GM21360 (cell line): ENCODE results near the gene ZNF280B.
"Not testable (repeated sequence)": the region's sequence is repeated elsewhere in the genome, so short reads cannot be mapped to it uniquely, and the experiment has no call there.

Source experiments
- ATAC-seq: cut with Tn5 transposase; IDR thresholded peaks from one replicate; pipeline ENCODE4 v1.9.1; 2021; ENCODE audit warnings: mild to moderate bottlenecking, moderate library complexity; ENCODE audit not compliant: unreplicated experiment

The ZNF280B gene

DNA sequence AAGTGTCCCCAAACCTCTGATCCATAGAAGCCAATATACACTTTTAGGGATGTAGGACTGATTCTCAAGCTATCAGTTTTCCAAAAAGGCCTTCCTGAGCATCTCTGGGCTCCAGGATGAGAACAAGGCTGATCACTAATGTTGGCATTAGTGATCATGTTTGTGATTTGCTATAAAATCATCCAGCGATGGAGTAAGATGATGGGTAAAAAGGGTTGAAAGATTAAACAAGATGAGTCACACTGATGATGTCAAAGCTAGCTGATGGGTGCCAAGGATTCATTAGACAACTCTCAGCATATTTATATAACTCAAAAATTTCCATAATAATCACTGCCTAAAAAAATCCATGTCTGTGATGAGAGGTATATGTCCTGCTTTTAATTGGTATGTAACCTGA, 42.8 kb downstream of the ZNF280B start:
- ATAC-seq = no peak

DNA sequence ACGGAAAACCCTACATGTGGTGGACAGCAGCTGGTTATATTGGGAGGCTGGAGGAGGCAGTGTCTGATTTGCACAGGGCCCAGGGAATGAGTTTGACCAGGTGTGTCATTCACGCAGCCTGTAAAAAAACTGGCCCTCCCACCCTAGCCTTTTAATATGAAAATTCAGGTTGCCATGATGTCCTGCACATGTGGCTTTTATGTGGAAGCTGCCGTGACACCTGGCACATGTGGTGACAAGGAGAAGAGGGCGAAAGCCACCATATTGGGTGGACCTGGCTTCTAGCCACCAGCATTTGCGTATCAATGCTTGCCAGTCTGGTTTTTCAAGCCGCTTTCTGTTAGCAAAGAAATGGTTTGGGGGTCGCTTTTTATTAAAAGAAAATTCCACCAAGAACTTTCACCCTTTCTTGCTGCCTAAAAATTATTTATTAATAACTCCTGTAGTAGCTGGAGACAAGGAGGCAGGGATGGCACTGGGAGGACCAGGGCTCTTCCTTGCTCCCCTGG, 43.4 kb downstream of the ZNF280B start:
- ATAC-seq = no peak

DNA sequence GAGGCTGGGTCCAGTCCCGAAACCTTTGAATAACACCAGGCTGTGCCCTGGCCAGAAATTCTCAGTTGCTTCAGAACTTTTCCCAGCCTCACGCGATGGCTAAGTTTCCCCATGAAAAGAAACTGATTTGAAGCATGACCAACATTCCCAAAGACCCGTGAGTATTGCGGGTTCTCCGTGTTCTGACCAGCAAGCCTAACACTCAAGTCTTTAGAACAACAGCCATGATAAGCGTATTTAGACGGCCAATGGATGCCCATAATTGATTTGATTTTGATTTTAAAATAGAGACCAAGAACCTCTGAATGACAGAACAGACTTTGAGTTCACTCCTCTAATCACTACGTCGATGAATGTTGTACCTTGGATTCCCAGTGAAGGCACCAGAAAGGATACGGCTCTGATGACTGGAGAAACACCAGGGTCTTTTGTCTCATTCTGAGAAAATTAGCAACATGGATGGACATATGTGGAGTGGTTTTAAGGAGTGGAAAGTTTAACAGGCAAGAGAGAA, 43.9 kb downstream of the ZNF280B start:
- ATAC-seq = no peak

DNA sequence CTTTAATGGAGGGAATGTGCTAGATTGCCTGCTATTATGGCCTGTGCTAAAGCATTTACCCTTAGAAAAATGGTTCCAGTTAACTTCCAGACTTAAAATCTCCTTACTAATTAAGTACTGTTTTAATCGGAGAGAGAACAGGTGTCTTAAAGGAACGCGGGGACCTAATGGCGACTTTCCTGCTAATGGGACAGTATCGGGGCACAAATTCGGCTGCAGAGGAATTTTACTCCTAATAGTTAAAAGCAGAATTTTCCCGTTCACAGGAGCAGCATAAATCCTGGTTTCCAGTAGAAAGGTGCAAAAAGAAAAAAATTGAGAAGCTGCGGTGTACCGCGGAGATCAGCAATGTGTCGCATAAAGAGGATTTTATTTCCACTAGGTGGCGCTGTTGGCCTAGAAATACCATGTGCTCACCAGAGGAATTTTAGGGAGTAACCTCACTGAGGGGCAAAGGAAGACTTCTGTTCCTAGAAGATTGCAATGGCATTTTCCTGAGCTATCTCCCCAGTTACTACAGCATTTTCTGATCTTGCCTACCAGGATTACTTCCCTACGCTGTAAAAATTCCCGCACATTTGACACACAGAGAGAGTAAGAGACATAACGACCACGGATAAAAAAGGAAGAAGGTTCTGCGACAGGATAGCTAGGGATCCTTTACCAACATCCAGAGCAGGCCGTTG, 44.5 kb downstream of the ZNF280B start:
- no peak for ATAC-seq

DNA sequence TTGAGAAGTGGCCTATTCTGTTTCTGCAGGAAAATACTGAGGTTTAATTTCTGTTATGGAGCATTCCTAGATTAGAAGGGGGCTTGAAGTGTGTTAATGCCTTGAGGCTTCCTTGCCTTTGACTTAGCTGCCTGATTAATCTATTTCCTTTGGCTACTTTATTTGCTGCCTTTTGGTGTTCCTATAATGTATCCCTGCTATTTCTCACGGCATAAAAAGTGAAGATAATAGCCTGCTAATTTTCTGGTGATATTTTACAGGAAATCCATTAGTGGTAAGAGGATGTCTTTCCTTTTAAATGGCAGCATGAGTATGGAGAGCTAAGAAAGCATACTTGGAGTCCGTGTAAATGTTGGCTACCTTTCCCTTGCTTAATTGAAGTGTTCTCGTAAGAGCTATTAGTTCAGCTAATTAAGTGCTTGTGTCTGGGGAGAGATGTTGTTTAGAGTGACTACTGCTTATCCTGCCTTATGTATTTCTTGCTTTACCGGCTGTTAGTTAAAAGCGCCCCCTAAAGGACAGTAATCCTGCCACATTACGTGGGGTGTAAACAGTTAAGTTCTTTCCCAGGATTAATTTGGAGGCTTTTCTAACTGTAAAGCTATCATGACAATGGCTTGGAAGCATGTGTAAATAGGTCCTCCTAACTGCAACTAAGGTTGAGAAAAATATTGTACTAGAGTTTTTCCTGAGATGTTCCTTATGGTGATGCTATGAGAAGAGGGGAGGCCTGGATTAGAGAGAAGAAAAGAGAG, 45.6 kb downstream of the ZNF280B start:
- ATAC-seq = no peak

DNA sequence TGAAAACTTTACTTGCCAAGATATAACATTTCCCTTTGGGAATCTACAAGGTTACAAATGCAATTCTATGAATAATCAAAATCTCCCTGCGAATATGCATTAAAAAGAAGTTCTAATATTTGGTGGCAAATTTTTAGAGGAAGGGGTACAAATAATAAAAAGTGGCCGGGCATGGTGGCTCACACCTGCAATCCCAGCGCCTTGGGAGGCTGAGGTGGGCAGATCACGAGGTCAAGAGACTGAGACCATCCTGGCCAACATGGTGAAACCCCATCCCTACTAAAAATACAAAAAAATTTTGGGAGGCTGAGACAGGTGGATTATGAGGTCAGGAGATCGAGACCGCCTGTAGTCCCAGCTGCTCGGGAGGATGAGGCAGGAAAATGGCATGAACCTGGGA, 47.0 kb downstream of the ZNF280B start:
- no peak for ATAC-seq

DNA sequence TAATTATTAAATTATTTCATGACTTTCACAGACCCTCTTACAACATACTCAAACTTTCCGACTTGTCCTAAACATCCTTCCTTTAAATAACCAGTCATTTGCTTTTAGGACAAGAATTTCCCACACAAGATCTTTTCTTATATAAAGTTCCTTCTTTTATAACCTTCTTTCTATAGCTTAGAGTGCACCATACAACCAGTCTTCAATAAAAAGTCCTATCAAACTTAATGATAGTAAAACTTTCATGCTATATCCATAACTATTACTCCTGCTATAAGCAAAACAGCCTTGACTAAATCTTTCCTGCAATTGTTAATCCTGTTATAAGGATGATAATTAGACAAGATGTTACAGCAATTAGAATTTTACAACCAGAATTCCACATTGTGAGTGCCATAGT, 47.4 kb downstream of the ZNF280B start:
- ATAC-seq = no peak

DNA sequence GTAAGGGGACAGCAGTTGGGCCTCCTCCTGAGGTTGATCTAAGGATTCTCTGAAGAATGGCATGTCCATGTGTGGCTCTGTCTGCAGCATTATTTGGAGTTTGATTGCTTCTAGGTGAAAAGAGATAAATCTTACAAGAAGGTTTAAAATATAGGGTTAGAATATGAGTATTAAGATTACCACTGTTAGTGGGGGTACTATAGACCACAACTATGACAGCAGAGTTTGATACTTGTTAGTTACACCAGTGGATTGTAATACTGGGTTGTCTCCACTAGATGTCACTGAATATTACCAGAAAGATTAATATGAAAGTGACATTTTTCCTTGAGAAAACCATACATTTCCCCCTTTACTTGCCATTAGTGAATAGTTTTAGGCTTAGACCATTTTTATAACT, 47.9 kb downstream of the ZNF280B start:
- ATAC-seq = no peak

DNA sequence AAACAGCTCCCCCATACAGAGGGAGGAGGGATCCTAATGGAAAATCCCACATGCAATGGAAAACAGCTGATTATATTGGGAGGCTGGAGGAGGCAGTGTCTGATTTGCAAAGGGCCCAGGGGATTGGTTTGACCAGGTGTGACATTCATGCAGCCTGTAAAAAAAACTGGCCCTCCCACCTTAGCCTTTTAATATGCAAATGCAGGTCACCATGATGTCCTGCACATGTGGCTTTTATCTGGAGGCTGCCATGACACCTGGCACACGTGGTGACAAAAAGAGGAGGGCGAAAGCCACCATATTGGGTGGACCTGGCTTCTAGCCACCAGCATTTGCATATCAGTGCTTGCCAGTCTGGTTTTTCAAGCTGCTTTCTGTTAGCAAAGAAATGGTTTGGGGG, 48.5 kb downstream of the ZNF280B start:
- no peak for ATAC-seq

DNA sequence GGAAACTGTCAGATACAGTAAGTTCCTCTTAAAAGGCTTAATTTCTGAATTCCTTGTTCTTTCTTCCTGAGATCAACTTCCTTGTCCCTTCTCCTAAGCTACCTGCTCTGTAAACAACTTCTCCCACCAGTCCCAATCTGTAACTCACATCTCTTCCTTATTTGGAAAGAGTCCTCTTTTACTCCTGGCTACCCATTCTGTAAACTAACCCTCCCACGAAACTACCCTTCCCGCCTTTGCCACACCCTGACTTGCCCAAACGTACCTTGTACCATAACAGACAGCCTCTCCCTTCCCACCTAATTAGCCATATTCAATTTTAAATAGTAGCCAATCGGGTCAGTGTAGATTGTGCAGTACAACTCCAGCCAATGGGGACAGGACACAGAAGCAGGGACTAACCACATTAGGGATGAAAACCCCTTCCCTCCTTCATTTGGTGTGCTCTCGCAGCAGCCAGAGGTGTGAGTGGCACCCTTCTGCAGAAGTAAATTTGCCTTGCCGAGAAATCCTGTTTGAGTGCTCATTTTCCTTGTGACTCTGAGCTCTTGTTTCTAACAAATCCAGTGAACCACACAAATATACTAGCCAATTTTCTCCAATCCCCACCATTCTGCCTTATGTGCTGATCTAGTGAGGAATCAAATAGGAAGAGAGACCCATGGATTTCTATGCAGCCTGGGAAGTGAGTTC, 49.5 kb downstream of the ZNF280B start:
- ATAC-seq = no peak

DNA sequence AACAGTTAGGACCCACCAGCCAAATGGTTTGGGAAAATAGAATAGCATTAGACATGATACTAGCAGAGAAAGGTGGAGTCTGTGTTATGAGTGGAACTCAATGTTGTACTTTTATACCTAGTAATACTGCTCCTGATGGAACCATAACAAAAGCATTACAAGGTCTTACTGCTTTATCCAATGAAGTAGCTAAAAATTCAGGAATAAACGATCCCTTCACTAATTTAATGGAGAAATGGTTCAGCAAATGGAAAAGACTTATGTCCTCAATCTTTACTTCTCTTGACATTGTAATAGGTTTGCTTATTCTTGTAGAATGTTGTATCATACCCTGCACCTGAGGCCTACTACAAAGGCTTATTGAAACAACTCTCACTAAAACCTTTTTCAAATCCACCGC, 50.2 kb downstream of the ZNF280B start:
- ATAC-seq = no peak

DNA sequence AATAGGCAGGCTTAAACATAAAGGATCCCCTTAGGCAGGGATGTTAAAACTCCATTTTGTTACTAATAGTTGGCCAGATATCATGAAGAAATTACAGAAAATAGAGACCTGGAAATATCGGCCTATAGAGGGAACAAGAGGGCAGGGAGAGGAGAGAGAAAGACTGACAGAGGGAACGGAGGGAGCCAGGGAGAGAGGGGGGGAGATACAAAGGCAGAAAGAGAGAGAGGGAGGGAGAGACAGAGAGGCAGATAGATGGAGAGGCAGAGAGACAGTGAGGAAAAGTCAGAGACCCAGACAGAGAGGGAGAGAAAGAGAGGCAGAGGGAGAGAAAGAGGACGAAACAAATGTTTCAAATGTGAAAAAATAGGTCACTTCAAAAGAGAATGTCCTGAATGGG, 53.5 kb downstream of the ZNF280B start:
- no peak for ATAC-seq

DNA sequence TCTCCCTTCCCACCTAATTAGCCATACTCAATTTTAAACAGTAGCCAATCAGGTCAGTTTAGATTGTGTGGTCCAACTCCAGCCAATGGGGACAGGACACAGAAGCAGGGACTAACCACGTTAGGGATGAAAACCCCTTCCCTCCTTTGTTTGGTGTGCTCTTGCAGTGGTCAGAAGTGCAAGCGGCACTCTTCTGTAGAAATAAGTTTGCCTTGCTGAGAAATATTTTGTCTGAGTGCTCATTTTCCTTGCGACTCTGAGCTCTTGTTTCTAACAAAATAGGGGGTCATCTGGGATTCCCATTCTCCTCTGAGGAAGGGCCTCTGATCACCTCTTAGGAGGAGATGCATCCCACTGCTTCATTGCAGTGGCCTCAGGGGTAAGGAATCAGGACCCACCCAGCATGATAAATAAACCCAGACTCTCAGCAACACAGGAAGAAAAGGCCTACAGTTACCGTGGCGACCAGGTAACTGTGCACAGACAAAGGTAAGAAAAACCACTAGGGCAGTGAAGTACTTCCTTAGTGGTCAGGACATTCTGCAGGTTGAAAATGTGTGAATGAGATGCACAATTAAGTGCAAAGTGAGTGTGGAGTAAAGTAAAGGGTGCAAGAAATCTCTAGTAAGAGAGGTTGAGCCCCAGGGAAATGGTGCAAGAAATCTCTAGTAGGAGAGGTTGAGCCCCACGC, 55.4 kb downstream of the ZNF280B start:
- no peak for ATAC-seq

DNA sequence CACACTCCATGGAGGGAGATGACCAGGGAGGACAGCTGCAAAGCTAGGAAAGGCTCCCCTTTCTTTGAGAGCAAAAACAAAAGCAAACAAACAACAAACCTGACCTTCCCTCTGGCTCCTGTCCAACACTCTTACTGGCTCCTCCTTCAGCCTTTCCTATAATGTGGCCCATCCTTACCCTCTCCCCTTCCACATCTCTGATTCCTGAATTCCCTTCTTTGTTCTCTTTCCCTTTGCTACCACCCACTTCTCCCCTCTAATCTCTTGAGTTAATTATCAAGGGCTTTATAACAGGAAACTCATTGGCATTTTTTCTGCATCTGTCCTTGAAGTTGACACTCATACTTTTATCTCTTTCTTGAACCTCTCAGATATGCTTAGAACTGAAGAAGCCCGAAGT, 56.3 kb downstream of the ZNF280B start:
- no peak for ATAC-seq

DNA sequence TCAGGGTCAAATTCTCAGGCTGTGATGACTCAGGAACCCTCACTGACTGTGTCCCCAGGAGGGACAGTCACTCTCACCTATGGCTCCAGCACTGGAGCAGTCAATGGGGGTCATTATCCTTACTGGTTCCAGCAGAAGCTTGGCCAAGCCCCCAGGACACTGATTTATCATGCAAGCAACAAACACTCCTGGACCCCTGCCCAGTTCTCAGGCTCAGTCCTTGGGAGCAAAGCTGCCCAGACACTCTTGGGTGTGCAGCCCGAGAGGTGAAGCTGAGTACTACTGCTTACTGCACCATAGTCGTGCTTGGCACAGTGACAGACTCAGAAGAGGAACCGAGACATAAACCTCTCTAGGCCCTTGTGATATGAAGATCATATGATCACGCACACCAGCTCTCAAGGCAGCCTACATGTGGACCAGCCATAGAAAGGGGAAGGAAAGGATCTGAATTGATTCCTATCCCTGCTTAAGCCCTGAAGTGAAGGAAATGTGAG, 58.2 kb downstream of the ZNF280B start:
- peak; percentile 93 for ATAC-seq

DNA sequence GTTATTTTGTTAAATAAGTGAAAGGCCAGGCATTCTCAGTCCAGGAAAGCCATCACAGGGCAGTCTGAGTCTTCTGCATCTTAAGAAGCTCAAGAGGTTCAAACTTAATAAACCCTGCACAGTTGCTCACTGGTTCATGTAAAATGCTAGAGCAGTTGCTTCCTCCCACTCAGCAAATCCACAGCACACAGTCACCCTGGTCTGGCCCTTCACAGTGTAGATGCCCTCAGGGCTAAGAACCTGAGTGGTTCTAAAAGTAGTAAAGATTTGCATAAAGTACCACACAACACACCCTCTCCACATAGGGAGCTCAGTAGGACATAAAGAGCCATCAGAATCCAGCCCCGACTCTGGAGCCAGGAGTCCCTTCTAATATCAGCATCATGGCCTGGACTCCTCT, 58.7 kb downstream of the ZNF280B start:
- ATAC-seq = peak; percentile 18

DNA sequence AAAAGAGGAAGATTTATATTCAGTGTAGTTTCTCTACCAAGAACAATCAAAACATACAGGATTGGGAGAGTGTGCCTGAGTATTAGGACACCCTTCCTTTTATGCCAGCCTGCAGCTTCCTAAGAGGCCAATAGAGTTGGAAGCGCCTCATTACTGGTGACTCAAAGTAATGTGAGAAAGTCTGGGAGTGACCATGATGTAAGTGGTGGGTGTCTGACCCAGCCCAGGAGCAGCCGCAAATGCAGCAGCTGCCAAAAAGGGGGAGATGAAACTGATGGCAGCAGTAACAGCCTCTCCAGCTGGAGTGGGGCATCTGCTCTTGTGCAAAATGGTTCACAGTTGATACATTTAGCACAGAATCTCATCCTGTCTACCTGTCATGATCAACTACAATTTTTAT, 62.0 kb downstream of the ZNF280B start:
- no peak for ATAC-seq

DNA sequence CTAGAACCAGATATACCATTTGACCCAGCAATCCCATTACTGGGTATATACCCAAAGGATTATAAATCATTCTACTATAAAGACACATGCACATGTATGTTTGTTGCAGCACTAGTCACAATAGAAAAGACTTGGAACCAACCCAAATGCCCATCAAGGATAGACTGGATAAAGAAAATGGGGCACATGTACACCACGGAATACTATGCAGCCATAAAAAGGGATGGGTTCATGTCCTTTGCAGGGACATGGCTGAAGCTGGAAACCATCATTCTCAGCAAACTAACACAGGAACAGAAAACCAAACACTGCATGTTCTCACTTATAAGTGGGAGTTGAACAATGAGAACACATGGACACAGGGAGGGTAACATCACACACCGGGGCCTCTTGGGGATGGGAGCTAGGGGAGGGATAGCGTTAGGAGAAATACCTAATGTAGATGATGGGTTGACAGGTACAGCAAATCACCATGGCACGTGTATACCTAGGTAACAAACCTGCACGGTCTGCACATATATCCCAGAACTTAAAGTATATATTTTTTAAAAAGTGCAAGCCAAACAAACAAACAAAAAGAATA, 64.4 kb downstream of the ZNF280B start:
- not testable (repeated sequence) for ATAC-seq

DNA sequence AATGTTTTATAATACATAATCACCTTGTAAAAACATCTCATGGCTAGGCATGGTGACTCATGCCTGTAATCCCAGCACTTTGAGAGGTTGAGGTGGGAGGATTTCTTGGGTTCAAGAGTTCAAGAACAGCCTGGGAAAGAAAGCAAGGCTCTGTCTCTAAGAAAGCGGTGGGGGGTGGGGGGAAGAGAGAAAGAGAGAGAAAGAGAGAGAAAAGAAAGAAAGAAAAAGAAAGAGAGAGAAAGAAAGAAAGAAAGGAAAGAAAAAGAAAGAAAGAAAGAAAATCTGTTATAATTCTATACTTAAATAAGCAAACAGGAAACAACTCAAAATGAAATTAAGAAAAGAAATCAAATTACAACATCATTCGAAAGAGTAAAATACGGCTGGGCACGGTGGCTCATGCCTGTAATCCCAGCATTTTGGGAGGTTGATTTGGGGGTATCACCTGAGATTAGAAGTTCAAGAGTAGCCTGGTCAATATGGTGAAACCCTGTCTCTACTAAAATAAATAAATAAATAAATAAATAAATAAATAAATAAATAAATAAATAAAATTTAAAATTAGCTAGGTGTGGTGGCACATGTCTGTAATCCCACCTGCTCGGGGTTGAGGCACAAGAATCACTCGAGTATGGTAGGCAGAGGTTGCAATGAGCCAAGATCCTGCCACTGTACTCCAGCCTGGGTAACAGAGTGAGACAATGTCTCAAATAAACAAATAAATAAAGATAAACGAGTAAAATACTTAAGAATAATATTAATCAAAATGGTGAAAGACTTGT, 65.4 kb downstream of the ZNF280B start:
- ATAC-seq = no peak

DNA sequence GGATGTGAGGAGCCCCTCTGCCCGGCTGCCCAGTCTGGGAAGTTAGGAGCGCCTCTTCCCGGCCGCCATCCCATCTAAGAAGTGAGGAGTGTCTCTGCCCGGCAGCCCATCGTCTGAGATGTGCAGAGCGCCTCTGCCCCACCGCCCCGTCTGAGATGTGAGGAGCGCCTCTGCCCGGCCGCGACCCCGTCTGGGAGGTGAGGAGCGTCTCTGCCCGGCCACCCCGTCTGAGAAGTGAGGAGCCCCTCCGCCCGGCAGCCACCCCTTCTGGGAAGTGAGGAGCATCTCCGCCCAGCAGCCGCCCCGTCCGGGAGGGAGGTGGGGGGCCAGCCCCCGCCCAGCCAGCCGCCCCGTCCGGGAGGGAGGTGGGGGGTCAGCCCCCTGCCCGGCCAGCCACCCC, 66.9 kb downstream of the ZNF280B start:
- ATAC-seq = not testable (repeated sequence)
